CD4-positive, alpha-beta memory T cell (primary cell): ENCODE measurements around the gene GHITM. TPM values are rescaled to one million over a fixed set of nuclear protein-coding genes. Genes with fewer than 3 reads are reported as not detected.

ENCODE experiments used
- CTCF ChIA-PET: fragments of 350-600 bp; sonication (Branson Sonifier 250); formaldehyde crosslinking; loops from one replicate; lab custom pipeline; 2021; ENCODE audit warnings: inconsistent platforms; ENCODE audit not compliant: partially characterized antibody; lab: Charles Lee
- POLR2A ChIA-PET: fragments of 350-600 bp; sonication (Branson Sonifier 250); formaldehyde crosslinking; loops from one replicate; lab custom pipeline; 2021; ENCODE audit not compliant: partially characterized antibody; lab: Charles Lee
- DNase-seq, 5 donors: peaks; one replicate each; pipeline versions ENCODE4 v3.0.0 to v3.0.0-alpha.2; 2020 to 2022; ENCODE audit warnings: mixed read lengths in 1 of 5
- H3K27ac ChIP-seq: one replicate; pipeline ENCODE4 v1.7.0; 2013; ENCODE audit warnings: low read depth, low read length
- H3K27me3 ChIP-seq: 2 replicates; pipeline ENCODE4 v1.7.0; 2013; ENCODE audit warnings: mild to moderate bottlenecking, low read length, moderate library complexity; ENCODE audit not compliant: insufficient read depth
- H3K36me3 ChIP-seq: 2 replicates; pipeline ENCODE4 v1.7.0; 2013; ENCODE audit warnings: mild to moderate bottlenecking, low read length, moderate library complexity; ENCODE audit not compliant: insufficient read depth
- H3K4me1 ChIP-seq: 2 replicates; pipeline ENCODE4 v1.7.0; 2013; ENCODE audit warnings: mild to moderate bottlenecking, low read length, moderate library complexity; ENCODE audit not compliant: insufficient read depth
- H3K4me3 ChIP-seq, 2 donors: one replicate each; pipeline ENCODE4 v1.7.0; 2013; ENCODE audit warnings: low read length in 2 of 2, mild to moderate bottlenecking in 1 of 2
- H3K9me3 ChIP-seq, 2 donors: one replicate each; pipeline ENCODE4 v1.7.0; 2013; ENCODE audit warnings: low read length in 2 of 2, control low read depth in 1 of 2; ENCODE audit not compliant: control insufficient read depth in 1 of 2
- H3K27ac Mint-ChIP-seq, 7 donors: one replicate each; pipeline ENCODE4 v1.8.0; 2020 to 2021; ENCODE audit warnings: mixed read lengths in 7 of 7, mild to moderate bottlenecking in 6 of 7, inconsistent platforms in 3 of 7, moderate library complexity in 3 of 7
- H3K27me3 Mint-ChIP-seq, 2 donors: one replicate each; pipeline ENCODE4 v1.8.0; 2020 to 2021; ENCODE audit warnings: mixed read lengths in 2 of 2
- H3K36me3 Mint-ChIP-seq, 2 donors: one replicate each; pipeline ENCODE4 v1.8.0; 2020 to 2021; ENCODE audit warnings: mixed read lengths in 2 of 2, inconsistent platforms in 1 of 2, mild to moderate bottlenecking in 1 of 2
- H3K4me1 Mint-ChIP-seq, 4 donors: one replicate each; pipeline ENCODE4 v1.8.0; 2020 to 2021; ENCODE audit warnings: mixed read lengths in 4 of 4, mild to moderate bottlenecking in 1 of 4
- H3K4me3 Mint-ChIP-seq, 8 donors: one replicate each; pipeline ENCODE4 v1.8.0; 2020 to 2021; ENCODE audit warnings: mixed read lengths in 8 of 8, mild to moderate bottlenecking in 7 of 8, moderate library complexity in 6 of 8, inconsistent platforms in 3 of 8
- H3K9me3 Mint-ChIP-seq, 8 donors: one replicate each; pipeline ENCODE4 v1.8.0; 2020 to 2021; ENCODE audit warnings: mixed read lengths in 8 of 8, mild to moderate bottlenecking in 5 of 8, inconsistent platforms in 3 of 8, moderate library complexity in 1 of 8
- intact Hi-C: fragments of 100-400 bp; cut with micrococcal nuclease; formaldehyde crosslinking; loops from one replicate; pipeline ENCODE4 v1.15.1; 2023
- polyA plus RNA-seq, 2 donors: library from polyadenylated mRNA; unstranded; fragments of 300-500 nt; fragmentation: Illumina TruSeq; gene quantifications; one replicate each; pipeline ENCODE4 v1.2.3, GENCODE V29; 2021
- total RNA-seq, 2 experiments: library from RNA; stranded (reverse); gene quantifications; one replicate each; pipeline ENCODE4 v1.2.3, GENCODE V29; 2021

GHITM gene
- total and polyA plus RNA-seq, 4 experiments from 2014 or later = 83.4 to 525 (median 173) TPM

- Histone ChIP-seq H3K27me3 (peaks cover 13% of the 10 kb centered on the region), H3K36me3 (no peaks in the 10 kb centered on the region), H3K4me3 (peak within 1 kb of the TSS in 1 of 2 donors; percentile 32), H3K9me3 (no peaks in the 10 kb centered on the region), H3K4me1 (peaks cover 24% of the 10 kb centered on the region), H3K27ac (no peak within 1 kb of the TSS)
- Mint-ChIP-seq H3K4me3 (peak within 1 kb of the TSS; percentile 40 to 81 (median 60)), H3K36me3 (no peaks in the 10 kb centered on the region), H3K9me3 (no peaks in the 10 kb centered on the region), H3K27ac (no peak within 1 kb of the TSS), H3K4me1 (peaks cover 9 to 27% (median 12%) of the 10 kb centered on the region in 4 donors), H3K27me3 (peaks cover 19 to 26% of the 10 kb centered on the region in 2 donors)
- ChIA-PET POLR2A (interaction anchor here (1.0 kb wide), 1 partner anchor 17 kb away, joined by 5 read pairs; no protein-coding TSS in a partner anchor), CTCF (no interaction called here)
- intact Hi-C loops = loop anchor here (5.0 kb wide), 1 partner anchor 57 kb away; the partner anchor contains the start of gene GHITM
- DNase-seq = peak in 2 of 5 donors; percentile 25 to 30
These were observed 55.2 kb downstream of the GHITM start, which contains the start of gene CDHR1 for GRCh38 chr10:84194424-84195043. CDHR1 (plus strand) TSS chr10:84194537; CDS start chr10:84194761, 224 bp downstream.

GRCh38 chr10:84195044-84195830 is 55.9 kb downstream of the GHITM start:
- Mint-ChIP-seq H3K4me1 (peaks cover 9 to 26% (median 12%) of the 10 kb centered on the region in 4 donors), H3K9me3 (no peaks in the 10 kb centered on the region), H3K36me3 (no peaks in the 10 kb centered on the region), H3K27me3 (peaks cover 19 to 26% of the 10 kb centered on the region in 2 donors), H3K4me3 (peak overlapping the region; percentile 40 to 81 (median 59)), H3K27ac (no peak overlapping the region)
- Histone ChIP-seq H3K27me3 (peaks cover 13% of the 10 kb centered on the region), H3K27ac (no peak overlapping the region), H3K9me3 (no peaks in the 10 kb centered on the region), H3K4me3 (peak overlapping the region in 1 of 2 donors; percentile 32), H3K4me1 (peaks cover 24% of the 10 kb centered on the region), H3K36me3 (no peaks in the 10 kb centered on the region)
- ChIA-PET CTCF (no interaction called here), POLR2A (no interaction called here)
- DNase-seq = no peak
- intact Hi-C loops = no loop called here

GRCh38 chr10:84196083-84196482 is 56.8 kb downstream of the GHITM start:
- peak overlapping the region in 2 of 8 donors; percentile 30 to 37 for H3K4me3 Mint-ChIP-seq
- H3K9me3 ChIP-seq = no peaks in the 10 kb centered on the region
- peaks cover 17% of the 10 kb centered on the region for H3K4me1 ChIP-seq
- DNase-seq = no peak
- ChIA-PET POLR2A (no interaction called here), CTCF (interaction anchor here (1.3 kb wide), 1 partner anchor 9 kb away, joined by 4 read pairs; no protein-coding TSS in a partner anchor)
- no peak overlapping the region for H3K27ac Mint-ChIP-seq
- H3K36me3 Mint-ChIP-seq = no peaks in the 10 kb centered on the region
- intact Hi-C loops = no loop called here
- no peak overlapping the region for H3K4me3 ChIP-seq
- H3K27ac ChIP-seq = no peak overlapping the region
- H3K9me3 Mint-ChIP-seq = no peaks in the 10 kb centered on the region
- H3K36me3 ChIP-seq = no peaks in the 10 kb centered on the region
- peaks cover 19 to 27% of the 10 kb centered on the region in 2 donors for H3K27me3 Mint-ChIP-seq
- peaks cover 6 to 17% (median 9%) of the 10 kb centered on the region in 4 donors for H3K4me1 Mint-ChIP-seq
- H3K27me3 ChIP-seq = peaks cover 13% of the 10 kb centered on the region

GRCh38 chr10:84196941-84197340 is 57.6 kb downstream of the GHITM start:
- Mint-ChIP-seq H3K27me3 (peaks cover 19 to 25% of the 10 kb centered on the region in 2 donors), H3K4me1 (peaks cover 1 to 12% (median 4%) of the 10 kb centered on the region in 4 donors), H3K36me3 (no peaks in the 10 kb centered on the region), H3K27ac (no peak overlapping the region), H3K4me3 (no peak overlapping the region), H3K9me3 (no peaks in the 10 kb centered on the region)
- peaks cover 11% of the 10 kb centered on the region for H3K4me1 ChIP-seq
- intact Hi-C loops = no loop called here
- no peaks in the 10 kb centered on the region for H3K36me3 ChIP-seq
- DNase-seq = no peak
- ChIA-PET CTCF (interaction anchor here (1.3 kb wide), 1 partner anchor 8 kb away, joined by 4 read pairs; no protein-coding TSS in a partner anchor), POLR2A (no interaction called here)
- H3K27ac ChIP-seq = no peak overlapping the region
- H3K27me3 ChIP-seq = peaks cover 13% of the 10 kb centered on the region
- H3K4me3 ChIP-seq = no peak overlapping the region
- no peaks in the 10 kb centered on the region for H3K9me3 ChIP-seq

- peaks cover 1 to 12% (median 4%) of the 10 kb centered on the region in 4 donors for H3K4me1 Mint-ChIP-seq
- H3K9me3 ChIP-seq = no peaks in the 10 kb centered on the region
- no peak overlapping the region for H3K27ac Mint-ChIP-seq
- H3K36me3 Mint-ChIP-seq = no peaks in the 10 kb centered on the region
- no peak for DNase-seq
- intact Hi-C loops = no loop called here
- no peak overlapping the region for H3K27ac ChIP-seq
- peaks cover 13% of the 10 kb centered on the region for H3K27me3 ChIP-seq
- peaks cover 11% of the 10 kb centered on the region for H3K4me1 ChIP-seq
- no peak overlapping the region for H3K4me3 Mint-ChIP-seq
- no peaks in the 10 kb centered on the region for H3K36me3 ChIP-seq
- peaks cover 19 to 27% of the 10 kb centered on the region in 2 donors for H3K27me3 Mint-ChIP-seq
- CTCF ChIA-PET = no interaction called here
- H3K4me3 ChIP-seq = no peak overlapping the region
- POLR2A ChIA-PET = no interaction called here
- H3K9me3 Mint-ChIP-seq = no peaks in the 10 kb centered on the region
These were observed 58.3 kb downstream of the GHITM start for GRCh38 chr10:84197643-84198042.

GRCh38 chr10:84198206-84198915 is 59.1 kb downstream of the GHITM start:
- Histone ChIP-seq H3K4me3 (no peak overlapping the region), H3K27me3 (peaks cover 13% of the 10 kb centered on the region), H3K27ac (no peak overlapping the region), H3K36me3 (no peaks in the 10 kb centered on the region), H3K4me1 (peaks cover 11% of the 10 kb centered on the region), H3K9me3 (no peaks in the 10 kb centered on the region)
- ChIA-PET CTCF (no interaction called here), POLR2A (no interaction called here)
- H3K9me3 Mint-ChIP-seq = no peaks in the 10 kb centered on the region
- peaks cover 16 to 25% of the 10 kb centered on the region in 2 donors for H3K27me3 Mint-ChIP-seq
- H3K36me3 Mint-ChIP-seq = no peaks in the 10 kb centered on the region
- no peak for DNase-seq
- peak overlapping the region in 1 of 7 donors; percentile 39 for H3K27ac Mint-ChIP-seq
- intact Hi-C loops = no loop called here
- no peak overlapping the region for H3K4me3 Mint-ChIP-seq
- H3K4me1 Mint-ChIP-seq = peaks cover 1 to 12% (median 4%) of the 10 kb centered on the region in 4 donors
